GM21390 (cell line): Measurements from ENCODE around the gene MMP17.
"Not testable (repeated sequence)": the region's sequence is repeated elsewhere in the genome, so short reads cannot be mapped to it uniquely, and the experiment has no call there.

Experiments used
- ATAC-seq: cut with Tn5 transposase; IDR thresholded peaks from one replicate; pipeline ENCODE4 v1.9.1; 2021; ENCODE audit not compliant: unreplicated experiment

The MMP17 gene

DNA sequence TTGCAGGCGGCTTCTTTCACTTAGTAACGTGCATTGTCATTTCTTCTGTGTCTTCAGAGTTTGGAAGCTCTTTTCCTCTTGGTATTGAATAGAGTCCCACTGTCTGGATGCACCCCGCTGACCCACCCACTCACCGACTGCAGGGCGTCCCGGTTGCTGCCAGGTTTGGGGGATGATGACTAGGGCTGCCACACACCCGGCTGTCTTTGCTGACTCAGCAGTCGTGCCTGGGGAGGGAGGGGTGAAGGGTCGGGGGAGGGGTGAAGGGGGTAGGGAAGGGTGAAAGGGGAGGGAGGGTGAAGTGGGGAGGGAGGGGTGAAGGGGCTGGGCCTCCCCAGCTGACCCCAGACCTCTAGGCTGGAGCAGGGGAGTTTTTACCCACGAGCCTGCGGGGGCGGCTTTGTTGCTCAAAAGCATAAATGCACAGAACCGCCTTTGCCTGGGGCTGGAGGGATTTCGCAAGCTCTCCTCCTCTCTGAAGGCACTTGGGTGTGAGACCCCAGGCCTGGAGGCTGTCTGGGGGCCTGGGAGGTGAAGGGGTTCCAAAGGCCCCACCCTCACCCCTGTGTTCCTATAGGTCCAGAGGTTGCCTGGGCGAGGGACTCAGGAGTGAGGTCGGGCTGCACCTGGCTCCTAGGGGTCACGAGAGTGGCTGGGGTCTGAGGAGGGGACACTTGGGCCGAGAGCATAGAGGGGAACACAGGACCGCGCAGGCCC lies 35.0 kb downstream of the MMP17 start:
- ATAC-seq = no peak

DNA sequence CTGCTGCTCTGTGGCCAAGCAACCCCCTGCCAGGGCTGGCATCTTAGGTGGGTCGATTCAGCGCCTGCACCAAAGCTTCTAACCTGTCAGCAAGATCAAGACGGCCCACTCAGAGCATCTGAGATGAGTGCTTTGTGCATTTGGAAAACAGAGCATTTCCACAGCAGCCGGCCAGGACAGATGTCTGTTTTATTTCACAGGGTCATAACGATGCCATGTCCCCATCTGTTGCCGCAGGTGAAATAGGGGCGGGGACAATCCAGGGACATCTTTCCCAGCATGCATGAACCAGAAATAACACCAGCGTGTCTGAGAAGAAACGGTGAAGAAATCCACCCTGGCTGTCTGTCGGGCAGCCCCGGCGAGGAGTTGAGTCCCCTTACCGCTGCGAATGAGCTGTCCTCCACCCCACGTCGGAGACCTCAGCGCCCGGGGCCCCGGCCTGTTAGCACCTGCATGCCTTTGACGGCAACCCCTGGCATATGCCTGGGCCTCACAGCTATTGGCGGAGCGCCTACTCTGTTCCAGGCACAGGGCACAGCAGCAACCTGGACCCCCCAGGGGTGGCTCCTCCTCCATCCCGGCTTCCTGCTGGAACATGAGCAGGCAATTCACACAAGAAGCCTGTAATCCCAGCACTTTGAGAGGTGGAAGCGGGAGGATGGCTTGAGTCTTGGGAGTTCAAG lies 35.7 kb downstream of the MMP17 start:
- no peak for ATAC-seq

DNA sequence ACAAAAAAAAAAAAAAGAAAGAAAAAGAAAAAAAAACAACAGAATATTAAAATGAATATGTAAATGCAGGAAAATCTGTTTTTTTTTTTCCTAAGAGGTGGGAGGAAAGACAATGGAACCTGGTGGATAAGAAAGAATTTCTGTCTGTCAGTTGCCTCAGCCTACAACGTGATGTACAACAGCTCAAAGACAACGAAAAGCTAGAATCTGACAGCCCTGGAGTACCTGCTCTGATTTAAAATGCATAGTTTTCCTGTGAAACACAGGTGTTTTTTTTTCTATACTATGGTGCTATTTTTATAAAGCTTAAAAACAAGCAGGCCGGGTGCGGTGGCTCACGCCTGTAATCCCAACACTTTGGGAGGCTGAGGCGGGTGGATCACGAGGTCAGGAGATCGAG lies 36.3 kb downstream of the MMP17 start:
- no peak for ATAC-seq

DNA sequence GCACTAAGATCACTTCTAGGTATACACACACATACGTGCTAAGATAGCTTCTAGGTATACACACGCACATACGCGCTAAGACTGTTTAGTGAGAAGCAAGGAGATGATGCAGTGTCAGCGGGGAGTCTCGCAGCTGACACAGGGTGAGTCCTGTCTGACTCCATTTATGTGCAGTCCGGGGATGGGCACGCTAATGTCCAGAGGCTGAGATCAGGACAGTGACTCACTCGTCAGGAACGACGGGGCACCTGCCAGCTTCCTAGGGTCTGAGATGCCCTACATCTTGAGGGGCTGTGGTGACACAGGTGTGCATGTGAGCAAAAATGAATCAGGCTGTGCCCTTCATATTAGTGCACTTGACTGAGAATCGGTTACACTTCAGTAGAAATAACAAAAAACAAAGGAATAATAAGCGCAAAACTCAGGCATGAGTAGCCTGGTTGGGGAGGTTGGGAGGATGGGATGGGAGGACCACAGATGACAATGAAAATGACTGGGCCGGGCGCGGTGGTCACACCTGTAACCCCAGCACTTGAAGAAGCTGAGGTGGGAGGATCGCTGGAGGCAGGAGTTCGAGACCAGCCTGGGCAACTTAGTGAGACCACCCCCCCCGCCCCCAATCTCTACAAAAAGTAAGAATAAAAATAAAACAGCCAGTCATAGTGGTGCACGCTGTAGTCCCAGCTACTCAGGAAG lies 37.1 kb downstream of the MMP17 start:
- no peak for ATAC-seq

DNA sequence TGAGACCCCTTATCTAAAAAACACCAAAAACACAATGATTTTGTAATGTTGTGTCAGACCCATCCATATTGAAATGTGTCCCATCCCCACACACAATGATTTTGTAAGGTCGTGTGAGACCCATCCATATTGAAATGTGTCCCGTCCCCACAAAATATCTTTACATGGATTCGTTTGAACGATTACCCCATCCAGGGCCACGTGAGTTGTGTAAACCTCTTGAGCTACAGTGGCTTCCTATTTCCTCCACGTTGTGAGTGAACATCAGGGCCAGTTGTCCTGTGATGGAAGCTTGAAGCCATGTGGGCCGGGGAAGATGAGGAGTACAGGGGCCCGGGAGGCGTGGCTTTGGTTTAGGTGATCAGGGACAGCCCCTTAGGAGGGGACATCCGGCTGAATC lies 39.3 kb downstream of the MMP17 start:
- no peak for ATAC-seq

DNA sequence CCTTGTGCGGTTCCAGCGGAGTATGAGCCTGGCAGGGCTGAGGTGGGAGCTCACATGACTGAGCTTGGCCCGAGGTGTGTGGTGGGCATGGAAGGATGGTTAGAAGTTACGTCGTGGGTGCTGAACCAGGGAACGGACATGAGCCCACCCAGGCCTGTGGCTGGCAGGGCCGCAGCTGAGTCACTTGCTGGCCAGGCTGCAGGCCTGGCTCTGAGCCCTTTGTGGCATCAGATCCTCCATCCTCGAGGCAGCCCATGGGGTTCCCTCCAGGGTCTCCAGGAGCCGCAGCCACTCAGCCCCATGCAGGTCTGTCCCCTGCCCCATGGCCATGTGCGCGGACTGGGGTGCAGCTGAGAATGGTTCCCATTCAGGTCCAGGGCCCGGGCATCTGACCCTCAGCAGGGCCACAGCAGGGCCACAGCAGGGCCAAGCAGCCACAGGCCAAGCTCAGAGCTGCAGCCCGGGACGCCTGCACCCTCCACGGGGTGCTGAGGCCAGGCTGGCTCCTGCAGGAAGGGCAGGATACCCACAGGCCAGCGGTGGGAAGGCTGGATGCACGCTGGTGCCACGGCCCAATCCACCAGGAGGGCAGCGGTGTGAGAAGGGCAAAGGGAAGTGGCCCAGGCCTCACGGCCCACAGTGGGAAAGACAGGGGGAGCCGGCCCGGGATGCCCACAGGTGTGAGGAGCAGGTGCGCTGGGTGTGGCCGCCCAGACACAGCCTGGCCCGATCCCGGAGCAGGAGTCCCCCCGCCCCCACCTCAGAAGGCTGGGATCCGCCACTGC lies 39.9 kb downstream of the MMP17 start:
- no peak for ATAC-seq

DNA sequence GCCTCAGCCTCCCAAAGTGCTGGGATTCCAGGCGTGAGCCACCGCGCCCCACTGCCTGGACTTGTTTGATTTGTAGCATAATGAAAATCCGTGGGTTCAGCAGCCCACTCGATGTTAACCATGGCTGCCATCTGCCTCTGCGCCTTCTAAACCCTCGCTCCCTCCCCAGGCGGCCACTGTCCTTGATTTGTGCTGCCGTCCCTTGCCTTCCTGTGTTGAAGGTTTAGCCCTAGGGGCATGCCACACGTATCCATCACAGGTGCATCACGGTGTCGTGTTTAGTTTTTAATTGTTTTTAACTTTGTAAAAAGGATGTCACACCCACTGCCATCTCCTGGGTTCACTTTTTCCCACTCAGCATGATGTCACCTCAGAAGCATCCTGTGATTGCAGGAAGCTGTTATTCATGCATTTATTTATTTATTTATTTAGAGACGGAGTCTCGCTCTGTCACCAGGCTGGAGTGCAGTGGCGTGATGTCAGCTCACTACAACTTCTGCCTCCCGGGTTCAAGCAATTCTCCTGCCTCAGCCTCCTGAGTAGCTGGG lies 41.8 kb downstream of the MMP17 start:
- ATAC-seq = no peak

DNA sequence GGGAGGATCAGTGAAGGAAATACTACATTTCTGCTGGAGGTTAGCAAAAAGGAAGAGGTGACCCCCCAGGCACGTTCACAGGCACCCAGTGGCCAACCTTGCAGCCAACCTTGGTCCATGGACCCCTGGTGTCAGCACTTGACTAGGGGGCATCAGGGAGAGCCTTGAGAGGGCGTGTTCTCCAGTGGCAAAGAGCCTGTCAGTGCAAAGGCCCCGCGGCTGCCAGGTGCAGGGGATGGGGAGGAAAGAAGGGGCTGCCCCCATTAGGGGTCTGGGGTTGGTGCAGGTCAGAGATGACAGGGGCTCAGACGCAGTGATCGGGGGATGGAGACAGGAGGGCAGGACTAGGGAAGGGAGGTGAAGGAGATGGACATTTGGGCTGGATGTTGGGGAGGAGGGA lies 43.5 kb downstream of the MMP17 start:
- no peak for ATAC-seq

DNA sequence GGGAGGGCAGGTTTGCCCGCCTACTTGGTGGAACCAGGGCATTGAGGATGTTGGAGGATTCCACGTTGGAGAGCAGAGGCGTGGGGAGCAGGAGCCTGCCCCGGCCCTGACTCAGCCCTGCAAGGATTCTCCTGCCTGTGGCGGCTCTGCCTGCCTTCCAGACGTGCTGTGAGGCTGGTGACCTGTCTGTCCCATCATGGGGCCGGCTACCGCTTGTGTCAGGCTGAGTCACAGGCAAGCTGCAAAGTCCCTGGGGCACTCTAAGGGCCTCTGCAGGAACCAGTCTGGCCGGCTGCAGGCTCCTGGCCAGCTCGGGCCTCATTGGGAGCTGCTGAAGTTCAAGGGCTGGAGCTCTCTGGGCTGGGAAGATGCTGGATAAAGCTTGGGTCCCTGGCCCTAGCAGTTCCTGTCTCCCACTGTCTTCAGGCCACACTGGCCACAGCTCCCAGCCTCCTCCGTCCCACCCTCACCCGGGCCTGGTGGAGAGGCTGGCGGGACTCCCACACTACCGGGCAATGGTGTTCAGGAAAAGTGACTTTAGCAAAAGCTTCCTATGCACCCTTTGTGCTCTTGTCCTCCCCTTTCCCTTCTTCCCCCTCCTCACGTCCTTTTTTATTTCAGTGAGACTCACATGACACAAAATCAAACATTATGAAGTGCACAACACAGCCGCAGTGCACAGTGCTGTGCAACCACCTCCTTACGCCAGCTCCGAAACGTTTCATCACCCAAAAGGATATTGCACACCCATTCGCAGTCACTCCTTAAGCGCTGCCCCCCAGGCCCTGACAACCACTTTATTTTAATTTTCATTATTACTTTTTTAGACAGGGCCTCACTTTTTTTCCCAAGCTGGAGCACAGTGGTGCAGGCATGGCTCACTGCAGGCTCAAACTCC lies 44.2 kb downstream of the MMP17 start:
- no peak for ATAC-seq

DNA sequence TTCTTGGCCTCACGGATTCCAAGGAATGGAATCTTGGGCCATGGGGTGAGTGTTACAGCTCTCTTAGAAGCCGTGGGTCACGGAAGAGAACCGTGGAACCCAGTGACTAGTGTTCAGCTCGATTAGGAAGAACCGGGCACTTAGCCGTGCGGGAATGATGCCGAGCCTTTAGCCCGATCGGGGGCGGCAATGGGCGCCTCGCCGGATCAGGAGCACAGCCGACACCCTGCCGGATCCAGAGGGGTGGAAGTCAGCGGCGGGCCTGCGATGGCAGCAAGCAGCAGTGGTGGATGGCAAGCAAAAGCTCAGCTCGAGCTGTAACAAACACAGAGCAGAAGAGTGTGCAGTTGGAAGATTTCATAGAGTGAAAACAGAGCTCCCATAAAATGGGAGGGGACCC lies 45.1 kb downstream of the MMP17 start:
- no peak for ATAC-seq

DNA sequence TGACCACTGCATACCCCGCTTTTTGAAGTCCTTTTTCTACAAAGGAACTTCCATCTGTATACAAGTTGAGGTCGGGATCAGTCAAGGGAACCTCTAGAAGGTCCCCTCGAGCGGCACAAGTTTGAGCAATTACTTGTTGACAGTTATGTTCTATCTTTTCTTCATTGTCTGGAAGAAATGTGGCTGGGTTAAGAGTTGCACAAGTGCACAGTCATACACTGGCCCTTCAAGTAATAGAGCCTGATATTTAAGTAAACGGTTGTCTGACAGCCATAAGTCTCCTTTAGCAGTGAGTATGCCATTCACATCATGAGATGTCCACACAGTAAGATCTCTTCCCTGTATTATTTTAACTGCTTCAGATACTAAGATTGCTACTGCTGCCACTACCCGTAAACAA lies 46.8 kb downstream of the MMP17 start:
- ATAC-seq = not testable (repeated sequence)

DNA sequence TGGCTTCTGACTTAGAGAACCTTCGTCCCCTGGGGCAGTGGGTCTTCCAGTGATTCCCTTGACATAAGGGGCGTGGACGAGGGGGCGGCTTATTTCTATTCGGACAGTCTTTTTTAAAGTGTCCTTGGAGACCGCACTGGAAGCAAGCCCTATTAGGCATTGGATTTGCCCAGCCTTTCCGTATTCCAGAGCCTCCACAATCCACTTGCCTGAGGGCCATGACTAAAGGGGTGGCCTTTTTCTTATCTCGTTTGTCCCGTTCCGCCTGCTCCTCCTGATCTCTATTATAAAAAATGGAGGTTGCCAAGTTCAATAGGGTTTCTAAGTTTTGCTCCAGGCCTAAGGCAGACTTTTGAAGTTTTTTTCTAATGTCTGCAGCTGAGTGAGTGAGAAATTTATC lies 49.0 kb downstream of the MMP17 start:
- not testable (repeated sequence) for ATAC-seq

DNA sequence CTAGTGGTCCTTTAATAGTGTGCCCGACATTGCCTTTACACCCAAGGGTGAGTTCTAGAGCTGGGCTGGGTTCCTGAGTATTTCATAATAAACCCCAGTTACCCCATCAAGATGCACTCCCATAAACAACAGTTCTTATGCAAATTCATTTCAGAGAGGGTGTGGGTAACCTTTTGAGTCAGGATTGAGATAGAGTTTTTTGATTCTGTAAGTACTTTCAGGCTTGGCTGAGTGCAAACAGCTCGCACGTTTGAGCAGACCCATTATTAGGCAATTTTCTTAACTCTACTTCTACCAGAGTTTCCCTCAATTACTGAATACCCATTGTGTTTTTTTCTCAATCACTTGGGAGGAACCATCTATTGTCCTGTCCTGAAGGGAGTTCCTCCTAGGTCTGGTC lies 50.2 kb downstream of the MMP17 start:
- not testable (repeated sequence) for ATAC-seq

DNA sequence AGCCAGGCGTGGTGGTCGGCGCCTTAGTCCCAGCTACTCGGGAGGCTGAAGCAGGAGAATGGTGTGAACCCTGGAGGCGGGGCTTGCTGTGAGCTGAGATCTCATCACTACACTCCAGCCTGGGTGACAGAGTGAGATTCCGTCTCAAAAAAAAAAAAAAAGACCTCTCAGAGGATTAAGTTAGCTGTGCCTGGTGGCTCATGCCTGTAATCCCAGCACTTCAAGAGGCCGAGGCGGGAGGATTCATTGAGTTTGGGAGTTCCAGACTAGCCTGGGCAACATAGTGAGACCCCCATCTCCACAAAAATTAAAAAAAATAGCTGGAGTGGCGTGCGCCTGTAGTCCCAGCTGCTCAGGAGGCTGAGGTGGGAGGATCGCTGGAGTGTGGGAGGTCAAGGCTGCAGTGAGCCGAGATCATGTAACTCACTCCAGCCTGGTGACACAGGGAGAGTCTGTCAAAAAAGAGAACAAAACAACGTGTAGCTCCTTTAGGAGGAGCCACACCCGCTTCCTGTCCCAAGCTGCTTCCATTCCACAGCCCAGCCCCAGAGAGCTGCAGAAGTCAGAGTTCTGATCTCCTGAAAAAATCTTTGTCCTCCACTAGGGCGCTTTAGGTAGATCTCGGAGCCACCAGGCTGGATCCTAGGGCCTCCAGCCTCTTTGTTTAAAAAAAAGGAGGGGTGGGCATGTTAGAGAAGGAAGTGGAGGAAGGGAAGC lies 54.8 kb downstream of the MMP17 start:
- ATAC-seq = no peak

DNA sequence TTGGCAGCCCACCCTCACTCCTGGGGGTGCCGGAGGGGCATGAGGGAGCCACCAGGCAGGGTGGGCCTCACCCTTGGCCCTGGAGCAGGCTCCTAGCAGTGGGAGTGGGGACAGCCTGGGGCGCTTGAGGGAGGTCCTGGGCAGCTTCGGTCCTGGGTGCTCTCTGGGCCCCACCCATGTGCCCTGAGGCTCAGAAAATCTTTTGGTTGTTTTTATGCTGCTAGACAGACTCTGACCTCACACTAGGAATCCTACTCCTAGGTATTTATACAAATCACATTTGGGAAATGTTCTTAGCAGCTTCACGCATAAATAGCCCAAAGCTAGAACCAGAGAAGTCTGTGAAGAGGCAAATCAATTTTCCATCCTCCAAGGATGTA lies 55.3 kb downstream of the MMP17 start:
- no peak for ATAC-seq

DNA sequence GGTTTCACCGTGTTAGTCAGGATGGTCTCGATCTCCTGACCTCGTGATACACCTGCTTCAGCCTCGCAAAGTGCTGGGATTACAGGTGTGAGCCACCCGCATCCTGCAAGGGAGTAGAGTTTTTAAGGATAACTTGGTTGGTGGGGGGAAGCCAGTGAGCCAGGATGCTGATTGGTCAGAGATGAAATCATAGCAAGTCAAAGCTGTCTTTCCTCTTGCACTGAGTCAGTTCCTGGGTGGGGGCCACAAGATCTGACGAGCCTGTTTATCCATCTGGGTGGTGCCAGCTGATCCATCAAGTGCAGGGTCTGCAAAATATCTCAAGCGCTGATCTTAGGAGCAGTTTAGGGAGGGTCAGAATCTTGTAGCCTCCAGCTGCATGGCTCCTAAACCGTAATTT lies 56.9 kb downstream of the MMP17 start:
- ATAC-seq = not testable (repeated sequence)

DNA sequence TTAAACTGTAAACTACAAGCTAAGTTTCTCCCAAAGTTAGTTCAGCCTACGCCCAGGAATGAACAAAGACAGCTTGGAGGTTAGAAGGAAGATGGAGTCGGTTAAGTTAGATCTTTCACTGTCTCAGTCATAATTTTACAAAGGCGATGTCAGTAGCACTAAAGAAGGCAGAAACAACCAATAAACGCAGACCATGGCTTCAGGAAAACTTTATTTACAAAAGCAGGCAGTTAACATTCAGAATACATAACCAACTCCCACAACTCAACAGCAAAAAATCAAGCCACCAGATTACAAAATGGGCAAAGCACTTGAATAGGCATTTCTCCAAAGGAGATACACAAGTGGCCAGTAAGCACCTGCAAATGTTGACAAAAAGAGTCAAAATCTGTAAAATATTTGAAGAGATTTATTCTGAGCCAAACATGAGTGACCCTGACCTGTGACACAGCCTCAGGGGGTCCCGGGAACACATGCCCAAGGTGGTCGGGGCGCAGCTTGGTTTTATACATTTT lies 57.4 kb downstream of the MMP17 start:
- ATAC-seq = no peak

DNA sequence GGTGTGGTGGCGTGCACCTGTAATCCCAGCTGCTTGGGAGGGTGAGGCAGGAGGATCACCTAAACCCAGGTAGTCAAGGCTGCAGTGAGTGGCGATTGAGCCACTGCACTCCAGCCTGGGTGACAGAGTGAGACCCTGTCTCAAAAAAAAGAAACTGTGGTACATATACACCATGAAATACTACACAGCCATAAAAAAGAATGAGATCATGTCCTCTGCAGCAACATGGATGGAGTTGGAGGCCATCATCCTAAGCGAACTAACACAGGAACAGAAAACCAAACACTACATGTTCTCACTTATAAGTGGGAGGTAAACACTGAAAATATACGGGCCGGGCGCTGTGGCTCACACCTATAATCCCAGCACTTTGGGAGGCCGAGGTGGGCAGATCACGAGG lies 63.5 kb downstream of the MMP17 start:
- not testable (repeated sequence) for ATAC-seq
